GM18519 (cell line): ENCODE results near the gene LMOD1.
"Not testable (repeated sequence)": the region's sequence is repeated elsewhere in the genome, so short reads cannot be mapped to it uniquely, and the experiment has no call there.

Experiments used
- ATAC-seq: cut with Tn5 transposase; IDR thresholded peaks from one replicate; pipeline ENCODE4 v1.9.1; 2021; ENCODE audit warnings: mild to moderate bottlenecking, moderate library complexity; ENCODE audit not compliant: unreplicated experiment, low FRiP score

LMOD1 gene

GRCh38 chr1:201880928-201881571, 65.3 kb downstream of the LMOD1 start:
- no peak for ATAC-seq

DNA sequence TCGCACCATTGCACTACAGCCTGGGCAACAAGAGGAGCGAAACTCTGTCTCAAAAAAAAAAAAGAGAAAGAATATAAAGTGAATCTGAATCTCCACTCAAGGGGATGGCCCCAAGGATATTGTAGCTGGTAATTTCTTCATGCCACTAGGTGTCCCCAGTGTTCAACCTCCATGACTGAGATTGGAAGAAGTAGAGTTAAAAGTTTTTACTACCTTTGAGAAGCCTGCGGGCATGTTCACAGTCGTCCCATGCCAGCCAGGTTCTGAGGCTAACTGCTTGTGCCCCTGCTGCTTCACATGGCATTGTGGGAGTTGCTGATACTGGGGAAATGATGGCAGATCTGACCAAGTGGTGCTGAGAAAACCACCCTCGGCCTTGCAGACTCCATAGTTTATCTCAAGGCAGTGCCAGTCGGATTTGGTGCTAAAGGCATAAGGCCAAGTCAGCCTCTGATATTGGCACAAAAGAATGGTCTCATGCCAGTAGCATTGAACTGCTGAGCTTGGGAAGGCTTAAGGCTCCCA, 68.4 kb downstream of the LMOD1 start:
- ATAC-seq = no peak

DNA sequence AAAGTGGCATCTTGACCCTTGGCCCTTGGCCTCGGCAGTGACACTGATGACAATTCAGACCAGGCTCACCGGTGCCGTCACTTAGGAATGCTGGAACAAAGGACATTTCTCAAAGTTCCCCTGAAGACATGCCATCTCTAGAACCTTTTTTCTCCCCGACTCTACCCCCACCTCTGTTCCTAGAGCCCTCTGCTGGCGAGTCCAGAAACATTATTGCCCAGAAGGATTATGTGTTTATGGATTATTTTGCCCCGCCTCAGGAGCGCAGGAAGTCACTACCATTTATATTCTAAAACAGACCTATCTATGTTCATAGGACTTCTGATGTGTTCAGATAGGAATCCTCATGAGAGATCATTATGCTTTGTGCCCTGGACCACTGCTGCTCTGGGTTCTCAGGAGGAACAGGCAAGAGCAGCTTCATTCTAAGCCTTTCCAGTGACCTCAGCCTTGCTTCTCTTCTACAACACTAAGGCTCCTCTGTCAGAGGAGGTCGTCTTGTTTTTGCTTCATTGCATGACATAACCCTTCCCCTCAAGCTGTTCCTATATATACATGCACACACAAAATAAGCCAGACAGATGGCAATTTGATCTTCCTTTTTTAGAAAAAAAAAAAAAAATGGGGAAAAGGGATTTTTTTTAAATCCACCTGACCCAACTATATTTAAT, 70.1 kb downstream of the LMOD1 start:
- ATAC-seq = no peak

DNA sequence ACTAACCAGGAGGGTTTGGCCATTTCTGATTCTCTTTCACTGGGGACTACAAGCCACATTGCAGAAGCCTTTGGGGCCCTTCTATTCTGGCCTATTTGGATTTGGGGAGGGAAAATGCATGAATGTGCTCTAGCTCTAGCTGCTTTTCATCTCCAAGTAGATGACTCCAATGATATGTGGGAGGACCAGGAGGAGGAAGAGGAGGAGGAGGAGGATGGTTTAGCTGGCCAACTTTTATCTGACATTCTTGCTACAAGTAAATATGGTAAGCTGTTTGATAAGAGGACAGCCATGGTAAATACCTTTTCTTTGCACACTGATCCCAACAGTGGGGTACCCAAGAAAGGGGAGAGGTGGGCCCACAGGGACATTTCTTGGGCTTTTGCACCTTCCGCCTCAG, 71.7 kb downstream of the LMOD1 start:
- ATAC-seq = no peak

- no peak for ATAC-seq
Observed at GRCh38 chr1:201870397-201870796, 76.0 kb downstream of the LMOD1 start.

- ATAC-seq = no peak
Observed at GRCh38 chr1:201861448-201861847, 84.9 kb downstream of the LMOD1 start.

- ATAC-seq = no peak
Observed at GRCh38 chr1:201859424-201859823, 86.9 kb downstream of the LMOD1 start.

- ATAC-seq = not testable (repeated sequence)
Observed at GRCh38 chr1:201856722-201857121, 89.6 kb downstream of the LMOD1 start.

- no peak for ATAC-seq
Observed at GRCh38 chr1:201851949-201852348, 94.4 kb downstream of the LMOD1 start.

GRCh38 chr1:201850053-201850397, 96.3 kb downstream of the LMOD1 start:
- no peak for ATAC-seq

GRCh38 chr1:201849372-201850052, 96.8 kb downstream of the LMOD1 start:
- ATAC-seq = no peak

DNA sequence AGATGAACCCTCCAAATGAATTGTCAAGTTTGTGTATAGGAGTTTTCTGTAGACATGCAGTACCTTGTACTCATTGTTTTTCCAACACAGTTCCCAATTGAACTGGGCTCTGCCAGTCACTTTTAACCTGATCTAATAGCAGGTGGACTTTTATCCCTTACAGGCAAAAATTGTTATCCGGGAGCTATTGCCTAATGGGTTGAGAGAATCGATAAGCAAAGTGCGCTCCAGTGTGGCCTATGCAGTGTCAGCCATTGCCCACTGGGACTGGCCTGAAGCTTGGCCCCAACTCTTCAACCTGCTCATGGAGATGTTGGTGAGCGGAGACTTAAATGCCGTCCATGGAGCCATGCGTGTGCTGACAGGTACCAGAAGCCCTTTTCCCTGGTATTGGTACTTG, 98.1 kb downstream of the LMOD1 start:
- no peak for ATAC-seq

DNA sequence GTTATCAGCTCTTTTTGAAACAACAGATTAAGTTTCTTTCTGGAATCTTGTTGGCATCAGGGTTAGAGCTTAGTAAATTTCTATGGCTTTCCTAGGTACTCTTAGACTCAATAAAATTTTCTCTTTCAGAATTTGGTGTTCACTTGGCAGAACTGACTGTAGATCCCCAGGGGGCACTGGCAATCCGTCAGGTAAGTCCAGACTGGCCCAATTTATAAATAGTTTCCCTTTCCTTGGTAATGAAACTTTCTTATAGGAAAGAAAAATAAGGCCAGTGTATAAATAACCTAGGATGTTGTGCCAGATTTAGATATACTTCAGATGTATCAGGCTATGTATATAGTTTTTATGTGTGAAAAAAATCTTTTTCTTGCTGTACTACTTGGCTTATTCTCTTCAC, 99.2 kb downstream of the LMOD1 start:
- no peak for ATAC-seq
